EL (cell line): ENCODE results near the gene LANCL1.
A peak's percentile ranks its signal among the peaks of the same experiment; 100 is the strongest.
"Not testable (repeated sequence)": the region's sequence is repeated elsewhere in the genome, so short reads cannot be mapped to it uniquely, and the experiment has no call there.

ENCODE experiments used
- DNase-seq: peaks from one replicate; pipeline ENCODE4 v3.0.0-alpha.2; 2016

Gene LANCL1

GRCh38 chr2:210458395-210458794 is 18.2 kb downstream of the LANCL1 start:
- DNase-seq = no peak

- no peak for DNase-seq
Measured at GRCh38 chr2:210456571-210456970, 20.0 kb downstream of the LANCL1 start.

- no peak for DNase-seq
Measured at GRCh38 chr2:210454336-210454735, 22.2 kb downstream of the LANCL1 start.

DNA sequence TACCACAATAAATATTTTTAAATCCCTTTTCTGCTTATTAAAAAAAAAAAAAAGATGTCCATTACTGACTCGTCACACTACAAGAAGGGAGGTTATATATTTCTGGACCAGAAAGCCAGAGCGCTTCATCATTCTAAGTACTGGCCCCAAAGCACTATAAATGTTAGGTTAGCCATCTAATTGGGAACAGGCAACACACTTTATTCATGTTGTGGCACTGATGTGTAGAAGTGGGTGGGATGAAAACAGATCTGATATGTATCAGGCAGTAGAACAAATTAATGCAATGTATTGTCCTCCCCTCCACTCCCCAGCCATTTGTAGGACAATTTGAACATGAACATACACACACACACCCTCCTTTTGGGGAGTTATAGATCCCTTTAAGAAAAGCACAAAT is 24.4 kb downstream of the LANCL1 start:
- no peak for DNase-seq

GRCh38 chr2:210450942-210451341 is 25.6 kb downstream of the LANCL1 start:
- DNase-seq = not testable (repeated sequence)

DNA sequence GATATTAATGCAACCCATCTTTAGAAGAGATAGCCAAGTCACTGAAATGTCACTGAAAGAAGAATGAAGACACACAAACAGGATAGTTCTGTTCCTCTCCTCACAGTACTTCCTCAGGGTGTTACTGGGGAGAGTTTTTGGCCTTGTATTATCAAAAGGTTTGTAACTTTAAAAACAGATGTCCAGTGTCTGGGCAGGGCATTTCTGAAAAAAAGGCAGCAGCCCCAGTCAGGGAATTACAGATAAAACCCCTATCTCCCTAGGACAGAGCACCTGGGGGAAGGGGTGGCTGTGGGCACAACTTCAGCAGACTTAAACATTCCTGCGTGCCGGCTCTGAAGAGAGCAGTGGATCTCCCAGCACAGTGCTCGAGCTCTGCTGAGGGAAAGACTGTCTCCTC is 30.8 kb downstream of the LANCL1 start:
- no peak for DNase-seq

GRCh38 chr2:210445116-210445707 is 31.3 kb downstream of the LANCL1 start:
- DNase-seq = peak; percentile 15

- DNase-seq = no peak
Measured at GRCh38 chr2:210443527-210443926, 33.0 kb downstream of the LANCL1 start.

- DNase-seq = no peak
Measured at GRCh38 chr2:210442878-210443277, 33.7 kb downstream of the LANCL1 start.

- no peak for DNase-seq
Measured at GRCh38 chr2:210442457-210442856, 34.1 kb downstream of the LANCL1 start.

GRCh38 chr2:210440206-210440605 is 36.4 kb downstream of the LANCL1 start:
- DNase-seq = no peak

DNA sequence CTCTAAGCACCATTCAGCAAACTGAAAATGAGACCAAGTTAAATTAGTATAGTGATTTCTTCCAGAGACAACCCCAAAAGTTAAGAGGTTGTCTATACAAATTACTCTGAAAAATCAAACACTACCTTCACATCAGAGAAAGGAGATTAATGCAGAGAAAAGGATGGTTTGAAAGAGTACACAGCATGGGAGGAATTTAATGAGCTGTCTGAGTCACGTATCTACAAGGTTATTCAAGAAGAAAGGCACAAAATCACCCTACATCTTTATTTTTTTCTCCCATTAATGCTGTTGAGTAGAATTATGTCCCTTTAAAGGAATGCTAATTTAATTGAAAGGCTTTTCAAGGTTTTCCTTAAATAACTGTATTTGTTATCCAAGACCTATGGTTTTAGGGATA is 41.1 kb downstream of the LANCL1 start:
- DNase-seq = no peak

DNA sequence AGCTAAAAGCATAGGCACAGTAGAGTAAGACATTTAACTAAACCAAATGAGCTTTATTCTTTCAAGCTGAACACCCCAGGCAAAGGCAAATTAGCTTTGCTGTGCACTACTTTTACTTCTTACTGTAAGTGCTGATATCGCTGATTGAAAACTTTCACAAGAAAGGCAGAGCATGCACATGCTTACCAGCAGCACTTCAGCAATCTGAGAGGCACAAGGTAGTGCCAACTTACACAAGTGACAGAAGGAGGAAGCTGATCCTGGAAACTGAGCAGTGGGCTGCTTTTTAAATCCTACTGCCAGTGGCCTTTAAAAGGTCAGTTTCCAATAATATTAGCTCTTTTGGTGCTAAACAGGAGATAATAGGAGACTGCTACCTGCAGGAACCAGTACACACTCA is 43.9 kb downstream of the LANCL1 start:
- no peak for DNase-seq

GRCh38 chr2:210429403-210430137 is 47.0 kb downstream of the LANCL1 start:
- DNase-seq = no peak

GRCh38 chr2:210428393-210429179 is 48.0 kb downstream of the LANCL1 start:
- DNase-seq = no peak

DNA sequence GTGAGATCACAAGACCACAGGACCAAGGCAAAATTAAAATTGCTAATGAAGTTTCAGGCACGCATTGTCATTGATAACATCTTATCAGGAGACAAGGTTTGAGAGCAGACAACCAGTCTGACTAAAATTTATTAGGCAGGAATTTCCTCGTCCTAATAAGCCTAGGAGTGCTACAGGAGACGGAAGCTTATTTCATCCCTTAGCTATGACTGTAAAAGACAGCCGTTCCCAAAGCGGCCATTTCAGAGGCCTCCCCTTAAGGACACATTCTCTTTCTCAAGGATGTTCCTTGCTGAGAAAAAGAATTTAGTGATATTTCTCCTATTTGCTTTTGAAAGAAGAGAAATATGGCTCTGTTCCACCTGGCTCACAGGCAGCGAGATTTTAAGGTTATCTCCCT is 49.2 kb downstream of the LANCL1 start:
- DNase-seq = not testable (repeated sequence)

GRCh38 chr2:210422366-210422765 is 54.2 kb downstream of the LANCL1 start:
- no peak for DNase-seq

DNA sequence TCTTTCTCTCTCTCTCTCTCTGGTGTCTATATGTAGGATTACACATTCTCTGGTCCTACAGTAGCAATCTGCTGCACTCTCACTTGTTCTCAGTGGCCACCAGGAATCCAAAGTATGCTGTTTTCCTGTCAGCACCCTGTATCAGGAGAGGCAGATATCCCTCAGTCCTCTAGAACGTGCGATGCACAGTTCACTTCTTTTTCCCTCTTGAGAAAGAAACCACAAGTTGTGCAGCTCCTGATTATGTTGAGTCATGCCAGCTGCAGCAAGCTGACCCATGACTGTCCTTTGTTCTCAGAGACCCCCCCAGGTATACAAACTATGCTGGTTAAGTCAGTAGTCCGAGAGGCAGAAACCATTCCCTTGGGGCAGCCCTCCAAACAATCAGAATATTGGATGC is 54.6 kb downstream of the LANCL1 start:
- DNase-seq = peak; percentile 26

- DNase-seq = no peak
Measured at GRCh38 chr2:210412660-210413059, 63.9 kb downstream of the LANCL1 start.

DNA sequence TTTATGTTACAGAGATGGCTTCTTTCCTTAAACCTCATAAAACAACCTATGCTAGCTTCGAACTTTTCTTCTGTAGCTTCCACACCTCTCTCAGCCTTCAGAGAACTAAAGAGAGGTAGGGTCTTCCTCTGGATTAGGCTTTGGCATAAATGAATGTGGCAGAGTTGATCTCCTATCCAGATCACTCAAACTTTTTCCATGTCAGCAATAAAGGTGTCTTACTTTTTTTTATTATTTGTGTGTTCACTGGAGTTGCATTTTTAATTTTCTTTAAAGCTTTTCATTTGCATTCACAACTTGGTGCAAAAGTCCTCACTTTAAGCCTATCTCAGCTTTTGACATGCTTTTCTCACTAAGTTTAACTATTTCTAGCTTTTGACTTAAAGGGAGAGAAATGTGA is 66.0 kb downstream of the LANCL1 start:
- DNase-seq = no peak

DNA sequence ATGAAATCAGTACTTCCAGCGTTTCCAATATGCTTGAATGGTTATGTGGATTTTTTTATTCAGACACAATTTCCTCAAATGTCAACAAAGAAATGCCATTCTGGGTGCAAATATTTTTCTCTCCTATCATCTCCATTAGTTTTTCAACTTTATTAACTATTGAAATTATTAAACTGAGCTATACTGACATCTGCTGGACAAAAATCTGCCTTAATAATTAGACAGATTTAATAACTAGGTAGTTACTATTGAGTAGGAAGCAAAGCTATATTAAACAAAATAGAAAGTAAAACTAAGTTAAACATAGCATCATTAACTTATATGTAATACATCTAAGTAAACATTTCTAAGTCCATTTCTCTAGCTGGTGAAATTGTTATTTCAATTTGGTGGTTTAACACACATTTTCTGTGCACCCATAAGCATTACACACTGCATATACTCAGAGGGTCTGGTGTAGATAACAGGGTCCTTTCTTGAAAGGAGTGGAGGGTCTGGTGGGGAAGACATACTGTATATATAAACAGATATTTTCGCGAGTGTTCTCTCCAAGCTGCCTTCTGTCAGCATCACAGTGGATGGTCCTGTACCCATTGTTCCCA is 77.0 kb downstream of the LANCL1 start:
- DNase-seq = peak; percentile 8

GRCh38 chr2:210392469-210392881 is 84.1 kb downstream of the LANCL1 start:
- no peak for DNase-seq

DNA sequence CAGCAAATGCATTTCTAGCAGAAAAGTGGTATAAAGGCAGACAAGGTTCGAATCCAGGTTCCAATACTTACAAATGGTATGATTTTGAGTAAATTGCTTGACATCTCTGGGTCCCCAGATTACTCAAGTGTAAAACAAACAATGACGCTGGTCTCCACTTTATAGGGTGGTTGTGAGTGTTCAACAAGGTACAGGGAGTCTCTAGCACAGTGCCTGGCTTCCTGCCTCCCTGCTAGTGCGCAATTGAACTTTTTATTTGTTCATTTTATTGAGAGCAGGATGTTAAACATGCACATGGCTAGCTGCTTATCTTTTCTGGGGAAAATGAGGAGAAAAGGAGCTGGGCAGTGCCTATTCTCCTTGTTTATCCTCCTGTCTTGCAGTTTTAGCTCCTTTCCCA is 86.7 kb downstream of the LANCL1 start:
- DNase-seq = no peak

DNA sequence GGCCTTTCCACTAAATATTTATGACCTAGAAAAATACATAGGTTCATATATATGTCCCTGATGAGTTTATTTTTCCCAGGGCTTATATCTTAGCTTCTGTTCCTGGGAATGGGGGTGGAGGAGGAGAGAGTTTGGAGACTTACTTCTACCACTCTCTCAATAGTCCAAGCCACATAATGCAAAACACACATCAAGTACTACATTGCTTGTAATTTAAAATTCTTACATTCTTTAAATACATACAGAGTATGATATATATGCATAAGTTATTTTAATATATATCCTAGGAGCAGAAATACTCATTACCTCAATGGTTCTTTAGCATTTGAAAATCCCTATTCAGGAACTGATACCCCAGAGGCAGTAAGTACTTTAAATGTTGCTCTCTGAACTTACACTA is 88.4 kb downstream of the LANCL1 start:
- no peak for DNase-seq
